Endothelial cell of umbilical vein (primary cell): ENCODE data around the gene USP12. TPM values are rescaled to one million over a fixed set of nuclear protein-coding genes. Genes with fewer than 3 reads are reported as not detected.

ENCODE experiments used
- BruUV-seq: library from RNA; stranded (reverse); fragments of 400-500 nt; replicated peaks from 2 replicates; lab custom pipeline; 2021; lab: Mats Ljungman, UMichigan
- CTCF ChIA-PET: fragments of 300-600, 350-600 bp; sonication (Branson Sonifier 250); formaldehyde crosslinking; loops from one replicate; lab custom pipeline; 2021; ENCODE audit warnings: antibody characterized with exemption, inconsistent platforms; lab: Charles Lee
- POLR2A ChIA-PET: fragments of 300-600, 350-600 bp; sonication (Branson Sonifier 250); formaldehyde crosslinking; loops from one replicate; lab custom pipeline; 2021; ENCODE audit warnings: antibody characterized with exemption, inconsistent platforms; lab: Charles Lee
- DNase-seq: peaks from one replicate; pipeline ENCODE4 v3.0.0-alpha.2; 2011; ENCODE audit warnings: low read depth, low spot score
- FAIRE-seq: peaks from 2 replicates; lab custom pipeline; 2011; peaks lifted over from hg19 to GRCh38; lab: Jason Lieb, UNC
- H2AFZ ChIP-seq: 2 replicates; pipeline ENCODE4 v1.6.0; 2012; ENCODE audit warnings: low read depth, low read length, control low read depth, inconsistent platforms
- H3K27ac ChIP-seq: 2 replicates; pipeline ENCODE4 v1.5.1; 2011; ENCODE audit warnings: low read depth, mild to moderate bottlenecking, control low read depth, low read length, moderate library complexity; ENCODE audit not compliant: insufficient read depth
- H3K27me3 ChIP-seq, 2 experiments: 2 replicates each; pipeline versions ENCODE4 v1.6.0 to v1.6.1; 2011; ENCODE audit warnings: low read length in 2 of 2, mixed read lengths in 1 of 2; ENCODE audit not compliant: control insufficient read depth in 2 of 2, insufficient read depth in 2 of 2
- H3K36me3 ChIP-seq, 2 experiments: 2 replicates in 1 of 2; 3 replicates in 1 of 2; pipeline ENCODE4 v1.5.1; 2011; ENCODE audit warnings: low read length in 2 of 2, mild to moderate bottlenecking in 1 of 2, moderate library complexity in 1 of 2; ENCODE audit not compliant: control insufficient read depth in 2 of 2, insufficient read depth in 2 of 2; ENCODE audit errors: extremely low read depth in 1 of 2
- H3K4me1 ChIP-seq: 3 replicates; pipeline ENCODE4 v1.5.1; 2011; ENCODE audit warnings: mild to moderate bottlenecking, low read length; ENCODE audit not compliant: control insufficient read depth, insufficient read depth; ENCODE audit errors: extremely low read depth
- H3K4me2 ChIP-seq: 2 replicates; pipeline ENCODE4 v1.6.1; 2011; ENCODE audit warnings: low read length, control low read depth, mixed read lengths; ENCODE audit not compliant: insufficient read depth
- H3K4me3 ChIP-seq, 3 experiments: fragments of 200-600 bp in 1 of 3; sonication (generic), shearing (Covaris generic) in 1 of 3; replicated peaks in 1 of 3; 2 replicates each; pipeline ENCODE4 v1.5.1; 2011 to 2016; ENCODE audit warnings: control low read depth in 3 of 3, low read length in 3 of 3, mild to moderate bottlenecking in 2 of 3, inconsistent platforms in 1 of 3, low read depth in 1 of 3, moderate library complexity in 1 of 3; ENCODE audit not compliant: insufficient read depth in 1 of 3
- H3K79me2 ChIP-seq: 2 replicates; pipeline ENCODE4 v1.6.0; 2012; ENCODE audit warnings: low read length, inconsistent platforms; ENCODE audit not compliant: control insufficient read depth, insufficient read depth
- H3K9ac ChIP-seq: replicated peaks from 2 replicates; pipeline ENCODE3; 2011; ENCODE audit warnings: low read length, control low read depth; ENCODE audit not compliant: insufficient read depth; ENCODE audit errors: extremely low read depth
- H3K9me1 ChIP-seq: replicated peaks from 3 replicates; pipeline ENCODE4 v1.6.0; 2011; ENCODE audit warnings: mild to moderate bottlenecking, low read length; ENCODE audit not compliant: control insufficient read depth, insufficient read depth; ENCODE audit errors: extremely low read depth
- H3K9me3 ChIP-seq: replicated peaks from 2 replicates; pipeline ENCODE4 v1.5.1; 2012; ENCODE audit warnings: low read length, inconsistent platforms; ENCODE audit not compliant: control insufficient read depth, insufficient read depth
- H4K20me1 ChIP-seq: replicated peaks from 2 replicates; pipeline ENCODE3; 2011; ENCODE audit warnings: mild to moderate bottlenecking, low read length; ENCODE audit not compliant: control insufficient read depth, insufficient read depth; ENCODE audit errors: extremely low read depth
- CTCF ChIP-seq, 2 donors: IDR thresholded peaks; 1 replicate in 1 of 2; 2 replicates in 1 of 2; pipeline ENCODE4 v1.5.1; 2011; ENCODE audit warnings: low read length in 2 of 2, mild to moderate bottlenecking in 2 of 2, moderate library complexity in 2 of 2, control low read depth in 1 of 2, inconsistent platforms in 1 of 2, low read depth in 1 of 2; ENCODE audit not compliant: insufficient read depth in 1 of 2; ENCODE audit errors: extremely low read depth in 1 of 2
- EZH2 ChIP-seq: IDR thresholded peaks from 2 replicates; pipeline ENCODE4 v1.6.1; 2012; ENCODE audit warnings: borderline replicate concordance, low read depth, mild to moderate bottlenecking, moderate library complexity, low read length, inconsistent platforms; ENCODE audit not compliant: severe bottlenecking
- FOS ChIP-seq: IDR thresholded peaks from 2 replicates; pipeline ENCODE4 v1.6.1; 2011; ENCODE audit warnings: mild to moderate bottlenecking, low read length, moderate library complexity, borderline replicate concordance; ENCODE audit not compliant: insufficient read depth
- GATA2 ChIP-seq: IDR thresholded peaks from 2 replicates; pipeline ENCODE4 v1.7.0; 2011; ENCODE audit warnings: low read depth, mild to moderate bottlenecking, moderate library complexity, mixed read lengths, low read length; ENCODE audit not compliant: insufficient read length, insufficient read depth
- JUN ChIP-seq: IDR thresholded peaks from 2 replicates; pipeline ENCODE4 v1.6.1; 2011; ENCODE audit warnings: borderline replicate concordance, low read depth; ENCODE audit not compliant: insufficient read length, insufficient read depth
- MAX ChIP-seq: IDR thresholded peaks from 2 replicates; pipeline ENCODE4 v1.6.1; 2011; ENCODE audit not compliant: insufficient read depth, insufficient read length
- MYC ChIP-seq: IDR thresholded peaks from one replicate; pipeline ENCODE4 v1.6.1; 2011; ENCODE audit warnings: mild to moderate bottlenecking, low read depth, low read length
- POLR2A ChIP-seq: IDR thresholded peaks from 2 replicates; pipeline ENCODE4 v1.6.1; 2012; ENCODE audit warnings: low read depth, mild to moderate bottlenecking, control low read depth, low read length
- POLR2AphosphoS5 ChIP-seq: IDR thresholded peaks from 2 replicates; pipeline ENCODE4 v1.6.1; 2012; ENCODE audit warnings: low read depth, mild to moderate bottlenecking, control low read depth, low read length, moderate library complexity; ENCODE audit not compliant: insufficient read depth
- dilution Hi-C: fragments of 300-500 bp; cut with MboI; formaldehyde crosslinking; loops from one replicate; pipeline ENCODE4 v1.15.0; 2019; ENCODE audit warnings: low sequenced_read_pairs; ENCODE audit not compliant: extremely low pct_ligation_motif_present
- intact Hi-C: fragments of 100-400 bp; cut with micrococcal nuclease; formaldehyde crosslinking; loops from one replicate; pipeline ENCODE4 v1.10.0; 2022
- polyA plus RNA-seq, 4 experiments: library from polyadenylated mRNA; depleted of rRNA in 3 of 4; stranded (reverse) in 3 of 4; unstranded in 1 of 4; fragments of >200 nt; gene quantifications; 2 replicates each; pipeline versions ENCODE4 v1.2.1 to v1.2.3, GENCODE V29; 2011 to 2012; ENCODE audit warnings: missing spikeins in 1 of 4
- total RNA-seq: library from RNA; stranded (reverse); gene quantifications from 2 replicates; pipeline ENCODE4 v1.2.3, GENCODE V29; 2021

The USP12 gene
- total and polyA plus RNA-seq, 2 donors (not counting 3 experiments of a cell fraction or from before 2014, with no cell fraction given) = 6.2 to 33.4 TPM

- Histone ChIP-seq H3K79me2 (no peaks in the 10 kb centered on the region), H3K4me3 (no peak overlapping the region), H3K4me2 (no peak overlapping the region), H3K4me1 (no peaks in the 10 kb centered on the region), H3K27ac (no peak overlapping the region), H3K9ac (no peak overlapping the region), H3K9me1 (no peaks in the 10 kb centered on the region), H4K20me1 (no peaks in the 10 kb centered on the region), H3K36me3 (no peaks in the 10 kb centered on the region), H3K27me3 (no peaks in the 10 kb centered on the region), H3K9me3 (no peaks in the 10 kb centered on the region), H2AFZ (no peak overlapping the region)
- dilution Hi-C loops = no loop called here
- ChIA-PET POLR2A (no interaction called here), CTCF (no interaction called here)
- TF ChIP-seq POLR2AphosphoS5 = no peak
- no peak for TF ChIP-seq FOS
- no peak for TF ChIP-seq MAX
- TF ChIP-seq GATA2 = no peak
- no peak for TF ChIP-seq EZH2
- no peak for TF ChIP-seq CTCF (IDR thresholded peaks at IDR 0.05; ENCODE audit: extremely low read depth in 1 of 2, insufficient read depth in 1 of 2, low read depth in 1 of 2, low read length in 2 of 2)
- TF ChIP-seq JUN = no peak
- no peak for TF ChIP-seq POLR2A
- no peak for TF ChIP-seq MYC
- BruUV-seq = no TSS peak
- DNase-seq = no peak
- FAIRE-seq = no peak
- intact Hi-C loops = no loop called here
These were observed 118.3 kb downstream of the USP12 start for GRCh38 chr13:27053210-27053884.
